HFFc6 (cell line): Measurements from ENCODE around the gene HOXB4. TPM values are rescaled to one million over a fixed set of nuclear protein-coding genes. Genes with fewer than 3 reads are reported as not detected.
A peak's percentile ranks its signal among the peaks of the same experiment; 100 is the strongest.
"Not testable (repeated sequence)": the region's sequence is repeated elsewhere in the genome, so short reads cannot be mapped to it uniquely, and the experiment has no call there.

Experiments
- DNase-seq: peaks from one replicate; pipeline ENCODE4 v3.0.0-alpha.2; 2018
- H3K27ac Mint-ChIP-seq: 2 replicates; pipeline ENCODE4 v1.8.0; 2020; ENCODE audit warnings: mild to moderate bottlenecking, mixed read lengths
- H3K27me3 Mint-ChIP-seq: 2 replicates; pipeline ENCODE4 v1.8.0; 2021; ENCODE audit warnings: mild to moderate bottlenecking, moderate library complexity, mixed read lengths; ENCODE audit not compliant: insufficient read depth
- H3K36me3 Mint-ChIP-seq: 2 replicates; pipeline ENCODE4 v1.8.0; 2021; ENCODE audit warnings: low read depth, mixed read lengths
- H3K4me1 Mint-ChIP-seq: 2 replicates; pipeline ENCODE4 v1.8.0; 2020; ENCODE audit warnings: low read depth, mixed read lengths
- H3K4me3 Mint-ChIP-seq: 2 replicates; pipeline ENCODE4 v1.8.0; 2020; ENCODE audit warnings: mild to moderate bottlenecking, moderate library complexity, mixed read lengths
- H3K9me3 Mint-ChIP-seq: 2 replicates; pipeline ENCODE4 v1.8.0; 2020; ENCODE audit warnings: mild to moderate bottlenecking, mixed read lengths
- CTCF ChIP-seq: fragments of 200-600 bp; sonication (generic); IDR thresholded peaks from 2 replicates; pipeline ENCODE4 v1.5.0; 2021; ENCODE audit warnings: antibody characterized with exemption, mild to moderate bottlenecking
- total RNA-seq, 6 experiments: library from RNA; stranded (reverse); fragmentation: NEBNext Ultra II Directional; extraction: Animal tissue kit (Norgen Biotek cat#: 25700); gene quantifications; 2 replicates in 1 of 6; 3 replicates in 5 of 6; pipeline ENCODE4 v1.2.3, GENCODE V29; 2021

Gene HOXB4
- total RNA-seq, 6 experiments from 2014 or later = not detected

GRCh38 chr17:48541577-48542113 lies 36.5 kb downstream of the HOXB4 start:
- TF ChIP-seq CTCF = no peak
- Mint-ChIP-seq H3K4me3 (no peak overlapping the region), H3K36me3 (no peaks in the 10 kb centered on the region), H3K4me1 (peaks cover 8% of the 10 kb centered on the region; the same call in 1 of the 2 replicates), H3K27ac (no peak overlapping the region), H3K27me3 (peaks cover 59% of the 10 kb centered on the region), H3K9me3 (no peaks in the 10 kb centered on the region)
- DNase-seq = no peak

- no peak for TF ChIP-seq CTCF
- Mint-ChIP-seq H3K36me3 (no peaks in the 10 kb centered on the region), H3K27ac (no peak overlapping the region), H3K4me1 (peaks cover 11% of the 10 kb centered on the region; the same call in 1 of the 2 replicates), H3K4me3 (no peak overlapping the region), H3K27me3 (peaks cover 54% of the 10 kb centered on the region), H3K9me3 (no peaks in the 10 kb centered on the region)
- no peak for DNase-seq
Observed at GRCh38 chr17:48541036-48541576, 37.0 kb downstream of the HOXB4 start.

- no peak overlapping the region for H3K4me3 Mint-ChIP-seq
- H3K27me3 Mint-ChIP-seq = peaks cover 54% of the 10 kb centered on the region
- H3K36me3 Mint-ChIP-seq = no peaks in the 10 kb centered on the region
- no peak for DNase-seq
- no peaks in the 10 kb centered on the region for H3K9me3 Mint-ChIP-seq
- no peak overlapping the region for H3K27ac Mint-ChIP-seq
- peaks cover 11% of the 10 kb centered on the region; the same call in 1 of the 2 replicates for H3K4me1 Mint-ChIP-seq
- no peak for TF ChIP-seq CTCF
Observed at GRCh38 chr17:48540213-48540612, 37.9 kb downstream of the HOXB4 start.

- Mint-ChIP-seq H3K27me3 (peaks cover 57% of the 10 kb centered on the region), H3K9me3 (no peaks in the 10 kb centered on the region), H3K4me1 (peaks cover 11% of the 10 kb centered on the region; the same call in 1 of the 2 replicates), H3K27ac (no peak overlapping the region), H3K4me3 (no peak overlapping the region), H3K36me3 (no peaks in the 10 kb centered on the region)
- peak; percentile 34 for DNase-seq
- TF ChIP-seq CTCF = no peak
Observed at GRCh38 chr17:48539177-48539576, 39.0 kb downstream of the HOXB4 start.

- no peak for DNase-seq
- no peak overlapping the region for H3K27ac Mint-ChIP-seq
- H3K9me3 Mint-ChIP-seq = no peaks in the 10 kb centered on the region
- TF ChIP-seq CTCF = no peak
- no peaks in the 10 kb centered on the region for H3K36me3 Mint-ChIP-seq
- H3K4me3 Mint-ChIP-seq = no peak overlapping the region
- H3K27me3 Mint-ChIP-seq = peaks cover 55% of the 10 kb centered on the region
- H3K4me1 Mint-ChIP-seq = peaks cover 11% of the 10 kb centered on the region; the same call in 1 of the 2 replicates
Observed at GRCh38 chr17:48537316-48537715, 40.8 kb downstream of the HOXB4 start.

- H3K36me3 Mint-ChIP-seq, DNase-seq, H3K27ac Mint-ChIP-seq, H3K9me3 Mint-ChIP-seq, H3K4me3 Mint-ChIP-seq: not testable (repeated sequence)
- peaks cover 56% of the 10 kb centered on the region for H3K27me3 Mint-ChIP-seq
- peaks cover 11% of the 10 kb centered on the region; the same call in 1 of the 2 replicates for H3K4me1 Mint-ChIP-seq
Observed at GRCh38 chr17:48535793-48536559, 42.2 kb downstream of the HOXB4 start.
